ENCODE results near the gene SFMBT2. TPM values are rescaled to one million over a fixed set of nuclear protein-coding genes. Genes with fewer than 3 reads are reported as not detected.

Gene SFMBT2
- total RNA-seq, 2 experiments from 2014 or later, result 22.0 to 23.1 TPM

DNA sequence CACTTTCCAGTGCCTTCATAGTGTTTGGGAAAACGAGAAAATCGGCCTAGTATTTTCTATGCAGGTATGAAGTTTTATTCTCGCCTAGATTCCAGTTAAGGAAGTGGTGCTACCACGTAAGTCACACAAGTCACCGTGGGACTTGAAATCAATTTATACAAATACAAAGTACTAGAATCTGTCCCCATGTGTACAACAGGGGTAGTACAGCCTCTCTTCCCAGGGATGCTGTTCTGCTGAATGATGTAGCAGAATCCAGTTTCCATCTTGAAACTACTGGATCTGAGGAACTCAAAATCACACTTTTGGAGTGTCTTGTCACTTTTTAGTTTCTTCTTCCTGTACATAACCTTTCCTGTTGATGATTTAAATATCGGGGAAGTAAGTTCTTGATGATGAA lies 129.4 kb downstream of the SFMBT2 start:
- Mint-ChIP-seq H3K36me3 (peaks cover 38% of the 10 kb centered on the region), H3K27me3 (no peaks in the 10 kb centered on the region), H3K27ac (no peak overlapping the region), H3K4me3 (no peak overlapping the region), H3K9me3 (no peaks in the 10 kb centered on the region), H3K4me1 (peaks cover 26% of the 10 kb centered on the region)
- DNase-seq, result no peak

DNA sequence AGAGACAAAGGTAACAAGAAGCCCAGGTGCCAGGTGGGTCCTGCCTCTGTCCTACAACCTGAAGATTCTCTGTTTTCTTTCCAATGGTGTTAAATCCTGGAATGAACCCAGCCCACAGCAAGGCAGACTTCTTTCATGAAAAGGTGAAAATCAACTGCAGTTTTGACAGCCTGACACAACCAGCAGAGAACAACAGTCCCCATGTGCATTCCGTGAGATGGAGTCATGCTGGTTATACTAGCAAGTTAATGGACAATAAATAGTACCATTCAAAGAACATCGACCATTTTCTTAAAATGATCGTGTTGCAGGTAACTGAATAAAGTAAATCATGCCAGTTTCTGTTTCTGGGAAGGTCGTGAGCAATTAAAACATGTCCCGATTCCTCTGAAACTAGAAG lies 131.5 kb downstream of the SFMBT2 start:
- no peak for DNase-seq
- Mint-ChIP-seq H3K4me3 (no peak overlapping the region), H3K27ac (no peak overlapping the region), H3K36me3 (peaks cover 46% of the 10 kb centered on the region), H3K27me3 (no peaks in the 10 kb centered on the region), H3K4me1 (peaks cover 30% of the 10 kb centered on the region), H3K9me3 (no peaks in the 10 kb centered on the region)

DNA sequence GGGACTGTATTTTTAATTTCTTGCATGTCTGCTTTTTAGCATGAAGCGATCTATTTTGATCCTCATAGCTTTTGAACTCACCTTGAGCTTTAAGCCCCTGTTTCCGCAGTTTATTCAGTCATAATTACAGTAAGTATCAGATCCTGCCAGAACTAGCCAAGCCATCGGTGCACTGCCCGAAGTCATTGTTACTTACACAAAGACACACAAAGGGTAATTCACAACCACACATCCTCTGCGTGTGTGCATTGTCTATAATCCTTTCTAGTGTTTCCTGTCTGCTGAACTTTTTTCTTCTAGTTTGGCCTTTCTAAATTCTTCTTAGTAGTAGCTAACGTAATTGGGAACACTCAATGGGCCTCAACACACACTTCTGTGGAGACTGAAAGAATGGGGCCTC lies 133.0 kb downstream of the SFMBT2 start:
- H3K27ac Mint-ChIP-seq, result no peak overlapping the region

DNA sequence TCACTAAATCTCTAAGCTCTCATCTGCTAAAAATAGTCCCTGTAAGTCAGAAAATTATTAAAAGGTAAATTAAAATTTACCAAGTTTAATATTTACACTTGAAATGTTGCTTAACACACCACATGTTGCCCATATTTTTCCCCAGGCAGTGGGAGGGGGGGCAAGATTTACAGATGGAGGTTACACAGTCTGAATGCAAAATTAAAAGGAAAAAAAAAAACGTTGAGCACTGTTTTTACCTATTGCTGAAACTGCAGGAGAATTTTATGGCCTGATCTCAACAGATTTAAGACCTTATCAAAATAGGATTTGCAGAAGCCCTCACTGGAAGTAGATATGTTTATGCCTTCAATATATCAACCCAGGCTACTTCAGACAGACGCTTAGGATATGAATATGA lies 133.4 kb downstream of the SFMBT2 start:
- Mint-ChIP-seq H3K36me3 (peaks cover 51% of the 10 kb centered on the region), H3K4me3 (no peak overlapping the region), H3K27me3 (no peaks in the 10 kb centered on the region), H3K27ac (no peak overlapping the region), H3K4me1 (peaks cover 38% of the 10 kb centered on the region), H3K9me3 (no peaks in the 10 kb centered on the region)
- DNase-seq, result no peak

More for the DNA sequence above, 133.0 kb downstream of the SFMBT2 start:
- H3K4me3 Mint-ChIP-seq, result no peak overlapping the region
- DNase-seq, result no peak
- H3K36me3 Mint-ChIP-seq, result peaks cover 49% of the 10 kb centered on the region
- H3K27me3 Mint-ChIP-seq, result no peaks in the 10 kb centered on the region
- peaks cover 34% of the 10 kb centered on the region for H3K4me1 Mint-ChIP-seq
- H3K9me3 Mint-ChIP-seq, result no peaks in the 10 kb centered on the region

DNA sequence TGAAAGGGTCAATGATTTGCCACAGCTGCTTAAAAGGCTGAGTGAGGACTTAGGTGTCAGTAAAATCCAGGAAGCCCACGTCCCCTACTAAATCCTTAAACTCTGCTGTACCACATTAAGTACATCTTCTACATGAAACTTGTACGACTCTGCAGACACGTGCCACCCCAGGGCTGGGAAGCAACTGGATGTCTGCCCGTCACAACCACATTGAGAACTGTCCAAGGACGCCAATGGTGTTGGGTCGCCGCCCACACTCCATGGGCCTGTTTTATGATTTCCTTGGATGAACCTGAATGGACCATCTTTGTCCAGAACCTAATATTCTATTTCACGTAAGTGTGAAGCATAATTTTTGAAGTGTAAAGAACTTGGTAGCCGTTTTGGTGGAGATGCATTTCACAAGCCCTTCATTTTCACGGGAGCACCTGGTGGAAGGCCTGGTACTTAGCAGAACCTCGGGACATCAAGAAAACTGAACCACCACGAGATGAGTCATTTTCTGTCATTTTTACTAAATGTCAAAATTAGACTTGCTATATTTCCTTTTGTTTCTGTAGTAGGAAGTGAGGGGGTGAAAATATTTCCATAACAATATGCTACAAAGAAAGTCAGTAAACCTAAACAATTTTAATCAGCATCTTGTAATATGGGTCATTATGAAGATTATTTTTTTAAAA lies 134.9 kb downstream of the SFMBT2 start:
- Mint-ChIP-seq H3K27ac (peak overlapping the region; percentile 45), H3K27me3 (no peaks in the 10 kb centered on the region), H3K4me1 (peaks cover 44% of the 10 kb centered on the region), H3K9me3 (peaks cover 4% of the 10 kb centered on the region), H3K4me3 (no peak overlapping the region), H3K36me3 (peaks cover 55% of the 10 kb centered on the region)
- DNase-seq, result peak; percentile 12

DNA sequence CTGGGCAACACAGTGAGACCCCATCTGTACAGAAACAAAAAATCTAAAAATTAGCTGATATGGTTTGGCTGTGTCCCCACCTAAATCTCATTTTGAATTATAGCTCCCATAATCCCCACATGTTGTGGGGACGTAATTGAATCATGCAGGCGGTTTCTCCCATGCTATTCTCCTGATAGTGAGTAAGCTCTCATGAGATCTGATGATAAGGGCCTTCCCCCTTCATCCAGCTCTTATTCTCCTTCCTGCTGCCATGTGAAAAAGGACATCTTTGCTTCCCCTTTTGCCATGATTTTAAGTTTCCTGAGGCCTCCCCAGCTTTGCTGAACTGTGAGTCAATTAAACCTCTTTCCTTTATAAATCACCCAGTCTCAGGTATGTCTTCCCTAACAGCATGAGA lies 136.5 kb downstream of the SFMBT2 start:
- Mint-ChIP-seq H3K4me3 (no peak overlapping the region), H3K27ac (peak overlapping the region; percentile 51), H3K36me3 (peaks cover 58% of the 10 kb centered on the region), H3K4me1 (peaks cover 54% of the 10 kb centered on the region), H3K27me3 (no peaks in the 10 kb centered on the region), H3K9me3 (peaks cover 4% of the 10 kb centered on the region)
- DNase-seq, result no peak

DNA sequence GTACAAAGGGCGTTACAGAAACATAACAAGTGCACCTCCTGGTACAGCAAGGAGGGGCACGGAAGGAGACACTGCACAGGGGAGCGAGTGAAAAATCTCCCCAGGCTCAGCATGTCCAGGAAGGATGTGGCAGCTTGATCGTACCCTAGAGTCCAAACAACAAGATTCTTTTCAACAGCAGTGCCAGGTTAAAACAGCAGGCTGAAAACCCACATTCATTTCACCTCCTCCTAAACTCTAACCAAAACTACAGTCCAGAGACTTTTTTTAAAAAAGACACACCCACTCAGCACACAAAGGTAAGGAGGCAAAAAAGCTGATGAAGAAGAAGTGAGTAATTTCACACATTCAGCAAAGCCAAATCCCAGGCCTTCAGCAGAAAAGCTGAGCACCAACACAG lies 138.8 kb downstream of the SFMBT2 start:
- peak overlapping the region; percentile 74 for H3K27ac Mint-ChIP-seq

DNA sequence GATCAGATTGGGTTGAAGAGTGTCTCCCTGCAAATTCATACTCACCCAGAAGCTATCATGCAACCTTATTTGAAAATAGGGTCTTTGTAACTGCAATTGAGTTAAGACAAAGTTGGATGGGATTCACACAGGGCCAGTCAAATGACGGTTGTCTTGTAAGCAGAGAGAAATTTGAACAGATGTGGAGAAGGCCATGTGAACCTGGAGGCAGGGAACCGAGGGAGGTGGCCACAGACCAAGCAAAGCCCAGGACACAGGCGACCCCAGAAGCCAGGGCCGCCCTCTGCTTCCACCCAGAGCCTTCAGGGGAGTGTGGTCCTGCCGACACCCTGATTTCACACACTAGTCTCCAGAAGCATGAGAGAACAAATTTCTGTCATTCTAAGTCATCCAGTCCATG lies 140.8 kb downstream of the SFMBT2 start:
- Mint-ChIP-seq H3K27ac (peak overlapping the region; percentile 17), H3K9me3 (peaks cover 4% of the 10 kb centered on the region), H3K27me3 (no peaks in the 10 kb centered on the region), H3K4me3 (no peak overlapping the region), H3K36me3 (peaks cover 33% of the 10 kb centered on the region), H3K4me1 (peaks cover 44% of the 10 kb centered on the region)
- DNase-seq, result no peak

More for the DNA sequence above, 138.8 kb downstream of the SFMBT2 start:
- peaks cover 58% of the 10 kb centered on the region for H3K4me1 Mint-ChIP-seq
- H3K36me3 Mint-ChIP-seq, result peaks cover 45% of the 10 kb centered on the region
- DNase-seq, result no peak
- H3K27me3 Mint-ChIP-seq, result no peaks in the 10 kb centered on the region
- H3K4me3 Mint-ChIP-seq, result no peak overlapping the region
- peaks cover 4% of the 10 kb centered on the region for H3K9me3 Mint-ChIP-seq

DNA sequence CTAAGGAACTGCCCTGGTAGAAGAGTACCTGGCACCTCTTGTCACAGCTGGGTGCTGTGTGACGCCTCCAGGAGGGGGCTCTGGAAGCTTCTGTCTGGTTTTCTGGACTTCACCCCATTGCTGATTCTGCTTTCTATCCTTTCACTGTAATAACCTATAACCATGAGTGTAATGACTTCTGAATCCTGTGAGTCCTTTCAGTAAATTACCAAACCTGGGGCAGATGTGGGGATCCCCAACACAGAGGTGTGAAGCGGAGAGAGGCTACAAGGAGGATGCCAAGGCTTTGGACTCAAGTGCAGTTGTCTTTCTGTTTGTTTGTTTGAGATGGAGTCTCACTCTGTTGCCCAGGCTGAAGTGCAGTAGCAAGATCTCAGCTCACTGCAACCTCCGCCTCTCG lies 143.7 kb downstream of the SFMBT2 start:
- H3K27ac Mint-ChIP-seq, result peak overlapping the region; percentile 15
- no peaks in the 10 kb centered on the region for H3K27me3 Mint-ChIP-seq
- no peak overlapping the region for H3K4me3 Mint-ChIP-seq
- peaks cover 4% of the 10 kb centered on the region for H3K9me3 Mint-ChIP-seq
- H3K36me3 Mint-ChIP-seq, result peaks cover 20% of the 10 kb centered on the region
- peaks cover 29% of the 10 kb centered on the region for H3K4me1 Mint-ChIP-seq
- DNase-seq, result no peak

DNA sequence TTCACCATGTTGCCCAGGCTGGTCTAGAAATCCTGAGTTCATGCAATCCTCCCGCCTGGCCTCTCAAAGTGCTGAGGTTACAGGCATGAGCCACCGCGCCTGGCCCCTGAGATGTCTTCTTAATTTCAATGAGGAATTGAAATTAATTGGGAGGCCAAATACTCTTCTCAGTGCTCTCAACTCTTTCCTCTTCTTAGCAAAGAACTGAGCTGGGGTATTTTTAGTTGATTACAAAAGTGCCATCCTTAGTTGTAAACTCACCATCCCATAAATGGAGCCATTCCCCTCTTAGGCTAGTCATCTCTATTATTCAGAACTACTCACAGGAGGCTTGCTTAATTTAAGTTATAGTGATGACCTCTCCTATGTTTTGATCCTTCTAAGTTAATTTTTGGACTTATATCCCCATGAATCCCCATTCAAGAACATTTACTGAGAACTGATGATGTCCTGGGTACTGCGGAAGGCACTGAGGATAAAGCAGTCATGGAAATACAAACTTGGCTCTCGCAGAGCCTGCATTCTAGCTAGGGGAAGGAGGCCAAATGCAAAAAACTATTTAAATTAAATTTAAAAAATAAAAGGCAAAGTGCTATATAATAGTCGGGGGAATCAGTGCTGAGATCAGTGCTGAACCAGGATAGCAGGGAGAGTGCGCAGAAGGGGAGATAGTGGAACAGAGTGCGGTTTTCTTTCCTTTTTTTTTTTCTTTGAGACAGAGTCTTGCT lies 145.3 kb downstream of the SFMBT2 start:
- no peak for DNase-seq
- no peaks in the 10 kb centered on the region for H3K27me3 Mint-ChIP-seq
- peaks cover 29% of the 10 kb centered on the region for H3K4me1 Mint-ChIP-seq
- H3K36me3 Mint-ChIP-seq, result peaks cover 10% of the 10 kb centered on the region
- H3K27ac Mint-ChIP-seq, result no peak overlapping the region
- H3K9me3 Mint-ChIP-seq, result no peaks in the 10 kb centered on the region
- H3K4me3 Mint-ChIP-seq, result no peak overlapping the region

DNA sequence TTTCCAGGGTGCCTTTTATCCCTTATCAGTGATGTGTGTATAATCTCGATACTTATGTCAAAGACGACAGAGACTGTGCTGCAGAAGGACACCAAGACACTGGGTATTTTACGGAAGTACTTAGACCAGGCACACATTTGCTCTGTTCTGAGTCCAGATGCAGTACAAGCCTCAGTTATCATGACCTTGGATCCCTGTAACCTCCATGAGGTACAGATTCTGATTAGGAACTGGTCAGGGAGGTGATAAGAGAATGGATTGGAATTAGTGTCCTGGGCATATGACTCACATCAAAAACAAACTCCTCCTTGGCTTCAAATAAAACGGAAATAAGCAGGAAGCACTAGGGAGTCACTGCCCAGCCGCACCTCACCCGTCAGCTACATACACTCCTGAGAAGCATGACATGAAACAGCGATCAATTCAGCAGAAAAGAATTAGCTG lies 146.5 kb downstream of the SFMBT2 start:
- Mint-ChIP-seq H3K27ac (peak overlapping the region; percentile 31), H3K4me3 (no peak overlapping the region), H3K27me3 (no peaks in the 10 kb centered on the region), H3K9me3 (no peaks in the 10 kb centered on the region), H3K36me3 (peaks cover 3% of the 10 kb centered on the region), H3K4me1 (peaks cover 28% of the 10 kb centered on the region)
- no peak for DNase-seq

DNA sequence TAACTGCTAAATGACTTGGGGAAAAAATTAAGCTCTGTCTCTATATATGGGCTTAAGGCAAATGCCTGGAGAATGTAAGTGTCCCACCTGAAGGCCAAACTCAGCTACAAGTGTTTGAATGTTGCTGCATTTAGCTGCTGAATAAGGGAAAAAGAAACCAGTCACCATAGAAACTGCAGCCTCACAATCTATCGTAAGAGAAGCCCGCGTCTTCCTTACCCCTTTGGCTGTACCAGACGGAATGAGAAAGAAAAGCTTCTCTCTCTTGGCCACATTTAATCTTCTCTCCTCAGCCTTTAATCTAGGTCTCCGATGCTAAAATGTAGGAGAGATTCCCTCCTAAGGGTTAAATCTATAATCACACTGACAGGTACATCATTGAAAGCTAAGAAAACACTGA lies 147.2 kb downstream of the SFMBT2 start:
- peaks cover 32% of the 10 kb centered on the region for H3K4me1 Mint-ChIP-seq
- H3K27me3 Mint-ChIP-seq, result no peaks in the 10 kb centered on the region
- no peak for DNase-seq
- no peaks in the 10 kb centered on the region for H3K9me3 Mint-ChIP-seq
- no peak overlapping the region for H3K27ac Mint-ChIP-seq
- peaks cover 3% of the 10 kb centered on the region for H3K36me3 Mint-ChIP-seq
- no peak overlapping the region for H3K4me3 Mint-ChIP-seq

DNA sequence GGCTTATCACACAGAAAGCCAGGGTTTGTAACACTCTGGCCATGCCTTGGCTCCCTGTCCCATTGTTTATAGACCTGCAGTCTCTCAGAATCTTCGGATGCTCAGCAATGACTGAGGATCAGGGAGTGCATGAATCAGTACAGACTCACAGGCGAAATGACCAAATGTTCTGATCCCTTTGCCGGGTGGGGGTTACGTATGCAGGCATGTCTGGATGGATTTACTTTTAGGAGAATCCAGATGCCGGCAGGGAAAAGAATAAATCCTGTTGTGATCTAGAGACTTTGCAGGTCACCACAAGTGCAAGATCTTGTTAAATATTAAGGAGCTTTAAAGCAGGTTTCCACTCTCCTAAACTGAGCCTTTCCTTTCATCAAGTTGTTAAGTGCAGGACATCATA lies 149.5 kb downstream of the SFMBT2 start:
- Mint-ChIP-seq H3K4me3 (no peak overlapping the region), H3K4me1 (peaks cover 45% of the 10 kb centered on the region), H3K27me3 (no peaks in the 10 kb centered on the region), H3K36me3 (peaks cover 6% of the 10 kb centered on the region), H3K9me3 (no peaks in the 10 kb centered on the region), H3K27ac (no peak overlapping the region)
- DNase-seq, result no peak

DNA sequence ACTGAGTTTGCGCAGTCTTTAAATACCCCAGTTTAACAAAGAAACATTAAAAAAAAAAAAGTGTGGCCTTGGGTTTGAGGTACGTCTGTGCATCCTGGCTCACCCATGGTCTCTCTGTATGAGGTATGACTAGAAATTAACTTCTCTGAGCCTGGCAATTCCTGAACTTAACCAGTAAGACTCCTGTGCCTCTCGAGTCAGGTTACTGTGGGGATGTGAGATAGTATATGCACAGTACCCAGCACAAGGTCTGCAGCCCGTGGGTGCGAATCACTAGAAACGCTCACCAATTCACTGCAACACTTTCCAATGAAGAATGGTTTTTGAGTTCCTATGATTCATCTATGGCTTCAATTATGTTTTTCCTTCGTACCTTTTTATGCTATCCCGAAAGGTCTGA lies 149.9 kb downstream of the SFMBT2 start:
- H3K36me3 Mint-ChIP-seq, result peaks cover 8% of the 10 kb centered on the region
- no peaks in the 10 kb centered on the region for H3K27me3 Mint-ChIP-seq
- no peak overlapping the region for H3K4me3 Mint-ChIP-seq
- no peak overlapping the region for H3K27ac Mint-ChIP-seq
- H3K4me1 Mint-ChIP-seq, result peaks cover 50% of the 10 kb centered on the region
- H3K9me3 Mint-ChIP-seq, result no peaks in the 10 kb centered on the region
- no peak for DNase-seq

DNA sequence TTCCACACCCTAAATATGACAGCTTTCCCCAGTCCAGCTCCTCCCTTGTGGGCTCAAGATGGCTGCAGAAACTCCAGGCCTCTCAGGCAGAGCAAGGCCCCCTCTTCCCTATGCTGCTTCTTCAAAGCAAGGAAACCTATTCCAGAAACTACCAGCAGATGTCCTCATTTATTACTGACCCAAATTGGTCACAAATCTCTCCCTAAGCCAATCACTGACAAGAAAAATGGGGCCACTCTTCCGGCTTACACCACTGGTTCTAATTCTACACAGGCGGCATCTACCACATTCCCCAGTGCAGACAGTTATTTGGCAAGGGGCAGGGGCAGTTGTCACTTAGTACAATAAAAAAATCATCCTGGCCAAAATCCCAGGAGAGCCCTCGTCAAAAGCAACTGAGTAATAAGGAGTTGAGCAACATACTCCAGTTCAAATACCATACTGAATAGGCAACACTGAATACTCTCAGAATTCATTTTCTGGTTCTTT lies 150.4 kb downstream of the SFMBT2 start:
- no peaks in the 10 kb centered on the region for H3K27me3 Mint-ChIP-seq
- H3K27ac Mint-ChIP-seq, result peak overlapping the region; percentile 27
- peaks cover 12% of the 10 kb centered on the region for H3K36me3 Mint-ChIP-seq
- peak overlapping the region; percentile 6 for H3K4me3 Mint-ChIP-seq
- peaks cover 54% of the 10 kb centered on the region for H3K4me1 Mint-ChIP-seq
- DNase-seq, result no peak
- no peaks in the 10 kb centered on the region for H3K9me3 Mint-ChIP-seq
